Activated CD8-positive, alpha-beta memory T cell treated with anti-CD3 and anti-CD28 coated beads for 24 hours (primary cell): ENCODE measurements around the gene SH3BP4.
"Not testable (repeated sequence)": the region's sequence is repeated elsewhere in the genome, so short reads cannot be mapped to it uniquely, and the experiment has no call there.

Source experiments
- DNase-seq: peaks from one replicate; pipeline ENCODE4 v3.0.0-alpha.2; 2020

SH3BP4 gene

GRCh38 chr2:235043762-235044500, 92.1 kb downstream of the SH3BP4 start:
- no peak for DNase-seq

GRCh38 chr2:235044501-235045271, 92.9 kb downstream of the SH3BP4 start:
- DNase-seq: no peak

- DNase-seq: no peak
Measured at GRCh38 chr2:235045336-235045972, 93.6 kb downstream of the SH3BP4 start.

- DNase-seq: no peak
Measured at GRCh38 chr2:235045973-235046343, 94.1 kb downstream of the SH3BP4 start.

- no peak for DNase-seq
Measured at GRCh38 chr2:235046589-235046988, 94.8 kb downstream of the SH3BP4 start.

- no peak for DNase-seq
Measured at GRCh38 chr2:235047171-235048160, 95.6 kb downstream of the SH3BP4 start.

GRCh38 chr2:235048549-235048948, 96.7 kb downstream of the SH3BP4 start:
- no peak for DNase-seq

GRCh38 chr2:235049069-235049468, 97.3 kb downstream of the SH3BP4 start:
- DNase-seq: no peak

GRCh38 chr2:235049719-235050118, 97.9 kb downstream of the SH3BP4 start:
- no peak for DNase-seq

GRCh38 chr2:235050980-235051351, 99.1 kb downstream of the SH3BP4 start:
- DNase-seq: no peak

GRCh38 chr2:235051436-235052260, 99.8 kb downstream of the SH3BP4 start:
- DNase-seq: no peak

GRCh38 chr2:235052514-235053354, 100.9 kb downstream of the SH3BP4 start:
- DNase-seq: no peak

- no peak for DNase-seq
Measured at GRCh38 chr2:235053651-235054050, 101.8 kb downstream of the SH3BP4 start.

GRCh38 chr2:235054475-235054874, 102.7 kb downstream of the SH3BP4 start:
- DNase-seq: no peak

- no peak for DNase-seq
Measured at GRCh38 chr2:235054919-235055318, 103.1 kb downstream of the SH3BP4 start.

- DNase-seq: no peak
Measured at GRCh38 chr2:235055891-235056516, 104.2 kb downstream of the SH3BP4 start.

GRCh38 chr2:235056768-235057167, 105.0 kb downstream of the SH3BP4 start:
- DNase-seq: no peak

GRCh38 chr2:235057616-235058015, 105.8 kb downstream of the SH3BP4 start:
- not testable (repeated sequence) for DNase-seq

GRCh38 chr2:235059161-235059560, 107.3 kb downstream of the SH3BP4 start:
- no peak for DNase-seq

GRCh38 chr2:235061656-235062055, 109.8 kb downstream of the SH3BP4 start:
- DNase-seq: no peak
